Stimulated activated CD8-positive, alpha-beta memory T cell treated with anti-CD3 and anti-CD28 coated beads, Interleukin-7, amount 100 ng/mL, for 1 hour (primary cell): Measurements from ENCODE around the gene TFPI.

Experiments used
- DNase-seq, 2 donors: peaks; one replicate each; pipeline ENCODE4 v3.0.0-alpha.2; 2020; ENCODE audit warnings: low read depth in 2 of 2

TFPI gene

GRCh38 chr2:187415449-187415848, 138.8 kb downstream of the TFPI start:
- DNase-seq, result no peak
